B cell (primary cell): ENCODE data around the gene TNFRSF1A. TPM values are rescaled to one million over a fixed set of nuclear protein-coding genes. Genes with fewer than 3 reads are reported as not detected.
A peak's percentile ranks its signal among the peaks of the same experiment; 100 is the strongest.

Experiments
- ATAC-seq: fragments of 200-7000 bp; cut with Tn5 transposase; one replicate; pipeline ENCODE4 v1.10.0; 2021; ENCODE audit warnings: low read depth, mild to moderate bottlenecking, moderate number of reproducible peaks, moderate library complexity
- CTCF ChIA-PET: fragments of 350-600 bp; sonication (Branson Sonifier 250); formaldehyde crosslinking; loops from one replicate; lab custom pipeline; 2021; ENCODE audit warnings: antibody characterized with exemption, inconsistent platforms; lab: Charles Lee
- POLR2A ChIA-PET: fragments of 350-600 bp; sonication (Branson Sonifier 250); formaldehyde crosslinking; loops from one replicate; lab custom pipeline; 2021; ENCODE audit warnings: antibody characterized with exemption; lab: Charles Lee
- DNase-seq: peaks from one replicate; pipeline ENCODE4 v3.0.0; 2013
- H2AFZ ChIP-seq: 2 replicates; pipeline ENCODE4 v1.6.1; 2012; ENCODE audit warnings: mild to moderate bottlenecking, low read depth, low read length; ENCODE audit not compliant: insufficient read depth, poor library complexity, severe bottlenecking
- H3K27ac ChIP-seq, 2 donors: 1 replicate in 1 of 2; 2 replicates in 1 of 2; pipeline ENCODE4 v1.5.1; 2012 to 2013; ENCODE audit warnings: low read length in 2 of 2, mild to moderate bottlenecking in 2 of 2, moderate library complexity in 1 of 2
- H3K27me3 ChIP-seq, 4 experiments: fragments of 200-600 bp in 1 of 4; sonication (generic) in 1 of 4; replicated peaks in 1 of 4; 1 replicate in 2 of 4; 2 replicates in 2 of 4; pipeline versions ENCODE4 v1.6.1 to v1.7.0; 2013 to 2016; ENCODE audit warnings: low read length in 3 of 4, mild to moderate bottlenecking in 2 of 4, mixed read lengths in 1 of 4, moderate library complexity in 1 of 4; ENCODE audit not compliant: insufficient read depth in 4 of 4, control insufficient read depth in 3 of 4; ENCODE audit errors: control extremely low read depth in 1 of 4
- H3K36me3 ChIP-seq, 2 experiments: replicated peaks in 1 of 2; 1 replicate in 1 of 2; 2 replicates in 1 of 2; pipeline versions ENCODE4 v1.6.1 to v1.7.1; 2013; ENCODE audit warnings: low read length in 1 of 2; ENCODE audit not compliant: insufficient read depth in 2 of 2, control insufficient read depth in 1 of 2; ENCODE audit errors: control extremely low read depth in 1 of 2, extremely low read depth in 1 of 2
- H3K4me1 ChIP-seq, 2 donors: fragments of 200-600 bp in 1 of 2; sonication (generic) in 1 of 2; 1 replicate in 1 of 2; 2 replicates in 1 of 2; pipeline versions ENCODE4 v1.5.1 to v1.6.1; 2013 to 2017; ENCODE audit warnings: low read length in 2 of 2; ENCODE audit not compliant: control insufficient read depth in 2 of 2, insufficient read depth in 2 of 2
- H3K4me2 ChIP-seq: replicated peaks from 2 replicates; pipeline ENCODE3; 2012; ENCODE audit warnings: mild to moderate bottlenecking, low read depth, low read length; ENCODE audit not compliant: poor library complexity, severe bottlenecking
- H3K4me3 ChIP-seq, 5 experiments: fragments of 200-600 bp in 1 of 5; sonication (generic) in 1 of 5; 1 replicate in 3 of 5; 2 replicates in 2 of 5; pipeline versions ENCODE4 v1.5.1 to v1.7.0; 2011 to 2016; ENCODE audit warnings: low read length in 4 of 5, mild to moderate bottlenecking in 4 of 5, low read depth in 2 of 5, control low read depth in 1 of 5, moderate library complexity in 1 of 5; ENCODE audit not compliant: insufficient read depth in 1 of 5; ENCODE audit errors: control extremely low read depth in 1 of 5, extremely low read depth in 1 of 5
- H3K79me2 ChIP-seq: fragments of 200-600 bp; sonication (generic); one replicate; pipeline ENCODE4 v1.6.0; 2016; ENCODE audit warnings: low read length; ENCODE audit not compliant: control insufficient read depth, insufficient read depth
- H3K9ac ChIP-seq: fragments of 200-600 bp; sonication (generic); 2 replicates; pipeline ENCODE4 v1.6.1; 2017; ENCODE audit warnings: mild to moderate bottlenecking, low read length, moderate library complexity
- H3K9me3 ChIP-seq, 3 donors: one replicate each; pipeline versions ENCODE4 v1.6.1 to v1.7.1; 2013; ENCODE audit warnings: low read length in 2 of 3; ENCODE audit not compliant: control insufficient read depth in 2 of 3, insufficient read depth in 1 of 3; ENCODE audit errors: control extremely low read depth in 1 of 3
- H4K20me1 ChIP-seq: 2 replicates; pipeline ENCODE4 v1.6.0; 2012; ENCODE audit warnings: mild to moderate bottlenecking, low read length; ENCODE audit not compliant: insufficient read depth, control insufficient read depth, poor library complexity, severe bottlenecking
- H3K27ac Mint-ChIP-seq: one replicate; pipeline ENCODE4 v1.8.0; 2021; ENCODE audit warnings: mixed read lengths
- H3K27me3 Mint-ChIP-seq: one replicate; pipeline ENCODE4 v1.8.0; 2021; ENCODE audit warnings: mixed read lengths
- H3K4me1 Mint-ChIP-seq: one replicate; pipeline ENCODE4 v1.8.0; 2021; ENCODE audit warnings: mixed read lengths
- H3K4me3 Mint-ChIP-seq: one replicate; pipeline ENCODE4 v1.8.0; 2021; ENCODE audit warnings: mixed read lengths
- H3K9me3 Mint-ChIP-seq: one replicate; pipeline ENCODE4 v1.8.0; 2022; ENCODE audit warnings: mixed read lengths; ENCODE audit not compliant: insufficient read depth
- EZH2 ChIP-seq: IDR thresholded peaks from 2 replicates; pipeline ENCODE4 v1.6.1; 2012; ENCODE audit warnings: borderline replicate concordance, low read depth, mild to moderate bottlenecking, moderate library complexity, low read length; ENCODE audit not compliant: insufficient read depth, poor library complexity, severe bottlenecking
- WGBS: methylation state at CpG from one replicate; pipeline ENCODE4 v1.1.5; 2013; ENCODE audit warnings: missing lambda C conversion rate; ENCODE audit not compliant: insufficient coverage; 5-methylcytosine and 5-hydroxymethylcytosine counted together
- intact Hi-C: fragments of 100-400 bp; cut with micrococcal nuclease; formaldehyde crosslinking; loops from one replicate; pipeline ENCODE4 v1.10.0; 2022
- polyA plus RNA-seq: library from polyadenylated mRNA; depleted of rRNA; stranded (reverse); fragments of >200 nt; gene quantifications from 2 replicates; pipeline ENCODE4 v1.2.3, GENCODE V29; 2012
- total RNA-seq, 2 donors: library from RNA; stranded (reverse); fragments of 120-200 nt in 1 of 2; gene quantifications; 1 replicate in 1 of 2; 2 replicates in 1 of 2; pipeline versions ENCODE4 v1.2.3 to v1.2.4, GENCODE V29; 2013 to 2022
- TF ChIP-seq, protein P1 (sequence below): fragments of 200-600 bp; IDR thresholded peaks from one replicate; pipeline ENCODE4 v1.8.0; 2022; ENCODE audit warnings: antibody characterized with exemption, mild to moderate bottlenecking

TNFRSF1A gene
- total and polyA plus RNA-seq, 2 donors (not counting 1 experiment from before 2014, with no cell fraction given): 0.59 to 1.6 TPM

DNA sequence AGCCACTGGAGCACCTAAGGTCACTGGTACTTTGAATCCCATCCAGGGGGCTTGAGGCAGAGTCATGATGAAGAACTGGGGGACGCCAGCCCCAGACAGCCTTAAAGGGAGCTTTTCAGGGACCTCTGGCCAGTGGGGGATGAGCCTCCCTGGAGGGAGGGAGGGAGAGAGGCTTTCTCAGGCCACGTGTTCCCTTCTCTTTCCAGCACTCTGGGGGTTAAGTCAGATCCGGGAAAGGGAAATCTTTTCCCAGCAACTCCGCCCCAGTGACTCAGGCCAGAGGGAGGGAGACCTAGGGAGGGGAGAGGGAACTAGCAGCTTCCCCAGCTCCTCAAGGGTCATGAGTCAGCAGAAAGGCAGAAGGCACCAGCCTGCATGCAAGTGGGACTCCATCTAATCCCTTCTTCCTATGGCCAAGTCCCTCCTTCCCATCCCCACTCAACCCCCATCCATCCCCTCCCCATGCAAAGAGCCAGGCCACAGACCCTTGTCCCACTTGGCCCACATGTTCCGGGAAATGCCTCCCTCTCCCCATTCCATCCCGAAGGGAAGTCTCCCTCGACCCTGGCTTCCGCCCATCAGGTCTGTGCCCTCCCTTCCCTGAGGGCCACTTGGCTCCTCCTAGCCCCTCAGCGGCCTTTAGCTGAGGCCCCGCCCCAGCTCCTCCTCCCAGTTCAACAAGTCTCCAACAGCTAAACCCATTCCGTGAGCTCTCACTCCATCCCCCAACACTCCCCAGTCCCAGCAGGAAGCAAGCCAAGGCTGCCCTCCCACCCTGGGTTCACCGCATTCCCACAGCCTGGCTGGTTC lies 5.6 kb downstream of the TNFRSF1A start:
- H3K4me3 ChIP-seq: peak overlapping the region in 2 of 5 experiments; percentile 34 to 40
- H3K4me1 ChIP-seq: peaks cover 53 to 54% of the 10 kb centered on the region in 2 donors
- H4K20me1 ChIP-seq: peaks cover 13% of the 10 kb centered on the region
- Mint-ChIP-seq H3K4me1 (peaks cover 5% of the 10 kb centered on the region), H3K27me3 (peaks cover 47% of the 10 kb centered on the region), H3K4me3 (peak overlapping the region; percentile 66), H3K27ac (no peak overlapping the region), H3K9me3 (no peaks in the 10 kb centered on the region)
- WGBS: 8% methylated on average over 9 of the region's 12 CpGs
- no peaks in the 10 kb centered on the region for H3K79me2 ChIP-seq
- ChIA-PET POLR2A (no interaction called here), CTCF (interaction anchor here (1.1 to 1.6 kb wide), 3 partner anchors 16 to 87 kb away, joined by 3 to 4 read pairs (median 3); no protein-coding TSS in a partner anchor)
- no peak for TF ChIP-seq EZH2
- TF ChIP-seq, protein P1, sequence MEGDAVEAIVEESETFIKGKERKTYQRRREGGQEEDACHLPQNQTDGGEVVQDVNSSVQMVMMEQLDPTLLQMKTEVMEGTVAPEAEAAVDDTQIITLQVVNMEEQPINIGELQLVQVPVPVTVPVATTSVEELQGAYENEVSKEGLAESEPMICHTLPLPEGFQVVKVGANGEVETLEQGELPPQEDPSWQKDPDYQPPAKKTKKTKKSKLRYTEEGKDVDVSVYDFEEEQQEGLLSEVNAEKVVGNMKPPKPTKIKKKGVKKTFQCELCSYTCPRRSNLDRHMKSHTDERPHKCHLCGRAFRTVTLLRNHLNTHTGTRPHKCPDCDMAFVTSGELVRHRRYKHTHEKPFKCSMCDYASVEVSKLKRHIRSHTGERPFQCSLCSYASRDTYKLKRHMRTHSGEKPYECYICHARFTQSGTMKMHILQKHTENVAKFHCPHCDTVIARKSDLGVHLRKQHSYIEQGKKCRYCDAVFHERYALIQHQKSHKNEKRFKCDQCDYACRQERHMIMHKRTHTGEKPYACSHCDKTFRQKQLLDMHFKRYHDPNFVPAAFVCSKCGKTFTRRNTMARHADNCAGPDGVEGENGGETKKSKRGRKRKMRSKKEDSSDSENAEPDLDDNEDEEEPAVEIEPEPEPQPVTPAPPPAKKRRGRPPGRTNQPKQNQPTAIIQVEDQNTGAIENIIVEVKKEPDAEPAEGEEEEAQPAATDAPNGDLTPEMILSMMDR: no peak
- no peak for DNase-seq
- intact Hi-C loops: loop anchor here (5.0 to 10.0 kb wide), 2 partner anchors 34 to 129 kb away; no protein-coding TSS in a partner anchor
- H3K9ac ChIP-seq: peak overlapping the region; percentile 32
- peak overlapping the region; percentile 19 for H2AFZ ChIP-seq
- no peak overlapping the region for H3K27ac ChIP-seq
- no peak for ATAC-seq
- H3K4me2 ChIP-seq: peak overlapping the region; percentile 70
- H3K27me3 ChIP-seq: peaks cover 0 to 100% (median 60%) of the 10 kb centered on the region in 4 experiments
- H3K36me3 ChIP-seq: no peaks in the 10 kb centered on the region
- H3K9me3 ChIP-seq: peaks cover 0 to 26% (median 0%) of the 10 kb centered on the region in 3 donors
